SK-N-MC (cell line): ENCODE data around the gene SPAG8.

Source experiments
- DNase-seq: peaks from one replicate; pipeline ENCODE4 v3.0.0-alpha.2; 2011; ENCODE audit warnings: low read depth, low spot score
- H3K27ac ChIP-seq: fragments of 200-600 bp; sonication (generic); 2 replicates; pipeline ENCODE4 v1.5.1; 2016; ENCODE audit warnings: mixed run types
- H3K36me3 ChIP-seq: fragments of 200-600 bp; sonication (generic); 2 replicates; pipeline ENCODE4 v1.6.1; 2017; ENCODE audit warnings: antibody characterized with exemption, low read length, mixed read lengths; ENCODE audit not compliant: insufficient read depth
- H3K4me3 ChIP-seq: fragments of 200-600 bp; sonication (generic); 2 replicates; pipeline ENCODE4 v1.5.1; 2016
- H3K9ac ChIP-seq: fragments of 200-600 bp; sonication (generic); 2 replicates; pipeline ENCODE4 v1.8.0; 2017; ENCODE audit warnings: mixed run types, mixed read lengths; ENCODE audit not compliant: insufficient read length
- H3K9me3 ChIP-seq: fragments of 200-600 bp; sonication (generic); 2 replicates; pipeline ENCODE4 v1.6.1; 2017; ENCODE audit warnings: low read depth, mild to moderate bottlenecking, antibody characterized with exemption, low read length, moderate library complexity, mixed read lengths
- EZH2 ChIP-seq: fragments of 200-600 bp; sonication (generic); IDR thresholded peaks from one replicate; pipeline ENCODE4 v1.6.1; 2017; ENCODE audit warnings: antibody characterized with exemption
- FOXP2 ChIP-seq: optimal IDR thresholded peaks from 2 replicates; pipeline ENCODE3; 2011; ENCODE audit warnings: mild to moderate bottlenecking, moderate library complexity; ENCODE audit not compliant: insufficient read depth; ENCODE audit errors: extremely low read length, control extremely low read depth
- POLR2AphosphoS5 ChIP-seq: IDR thresholded peaks from 2 replicates; pipeline ENCODE4 v1.6.1; 2012; ENCODE audit warnings: mild to moderate bottlenecking, low read depth, low read length, borderline replicate concordance

SPAG8 gene

GRCh38 chr9:35801328-35802128, 10.5 kb downstream of the SPAG8 start:
- Histone ChIP-seq H3K4me3 (no peak overlapping the region), H3K27ac (no peak overlapping the region), H3K9ac (no peak overlapping the region), H3K36me3 (no peaks in the 10 kb centered on the region), H3K9me3 (no peaks in the 10 kb centered on the region)
- TF ChIP-seq EZH2 (no peak), POLR2AphosphoS5 (no peak), FOXP2 (no peak)
- no peak for DNase-seq

GRCh38 chr9:35800530-35800929, 11.5 kb downstream of the SPAG8 start:
- Histone ChIP-seq H3K9ac (no peak overlapping the region), H3K9me3 (no peaks in the 10 kb centered on the region), H3K4me3 (no peak overlapping the region), H3K27ac (no peak overlapping the region), H3K36me3 (no peaks in the 10 kb centered on the region)
- no peak for DNase-seq
- TF ChIP-seq POLR2AphosphoS5 (no peak), FOXP2 (no peak), EZH2 (no peak)

- H3K27ac ChIP-seq: no peak overlapping the region
- H3K9me3 ChIP-seq: no peaks in the 10 kb centered on the region
- H3K9ac ChIP-seq: no peak overlapping the region
- H3K4me3 ChIP-seq: no peak overlapping the region
- no peaks in the 10 kb centered on the region for H3K36me3 ChIP-seq
- no peak for TF ChIP-seq POLR2AphosphoS5
- DNase-seq: no peak
Measured at GRCh38 chr9:35798658-35799374, 13.2 kb downstream of the SPAG8 start.

- Histone ChIP-seq H3K9ac (no peak overlapping the region), H3K27ac (no peak overlapping the region), H3K9me3 (no peaks in the 10 kb centered on the region), H3K4me3 (no peak overlapping the region), H3K36me3 (no peaks in the 10 kb centered on the region)
- no peak for DNase-seq
- TF ChIP-seq POLR2AphosphoS5: no peak
- TF ChIP-seq FOXP2: no peak
- no peak for TF ChIP-seq EZH2
Measured at GRCh38 chr9:35797311-35798109, 14.6 kb downstream of the SPAG8 start.

- Histone ChIP-seq H3K36me3 (no peaks in the 10 kb centered on the region), H3K9ac (no peak overlapping the region), H3K27ac (no peak overlapping the region), H3K4me3 (no peak overlapping the region), H3K9me3 (no peaks in the 10 kb centered on the region)
- TF ChIP-seq FOXP2 (no peak), POLR2AphosphoS5 (no peak), EZH2 (no peak)
- no peak for DNase-seq
Measured at GRCh38 chr9:35795695-35796094, 16.4 kb downstream of the SPAG8 start.

GRCh38 chr9:35793461-35793860, 18.6 kb downstream of the SPAG8 start:
- Histone ChIP-seq H3K36me3 (no peaks in the 10 kb centered on the region), H3K9ac (no peak overlapping the region), H3K4me3 (no peak overlapping the region), H3K27ac (no peak overlapping the region), H3K9me3 (no peaks in the 10 kb centered on the region)
- TF ChIP-seq FOXP2 (no peak), EZH2 (no peak), POLR2AphosphoS5 (no peak)
- no peak for DNase-seq

- Histone ChIP-seq H3K4me3 (no peak overlapping the region), H3K27ac (no peak overlapping the region), H3K9ac (no peak overlapping the region), H3K36me3 (no peaks in the 10 kb centered on the region), H3K9me3 (no peaks in the 10 kb centered on the region)
- no peak for TF ChIP-seq POLR2AphosphoS5
- TF ChIP-seq FOXP2: no peak
- no peak for TF ChIP-seq EZH2
- no peak for DNase-seq
Measured at GRCh38 chr9:35792826-35793225, 19.2 kb downstream of the SPAG8 start.

- TF ChIP-seq FOXP2 (no peak), EZH2 (no peak), POLR2AphosphoS5 (no peak)
- Histone ChIP-seq H3K9ac (no peak overlapping the region), H3K27ac (no peak overlapping the region), H3K36me3 (no peaks in the 10 kb centered on the region), H3K9me3 (no peaks in the 10 kb centered on the region), H3K4me3 (no peak overlapping the region)
- DNase-seq: no peak
Measured at GRCh38 chr9:35792024-35792813, 19.8 kb downstream of the SPAG8 start.
